ENCODE data around the gene DISC1.

DNA sequence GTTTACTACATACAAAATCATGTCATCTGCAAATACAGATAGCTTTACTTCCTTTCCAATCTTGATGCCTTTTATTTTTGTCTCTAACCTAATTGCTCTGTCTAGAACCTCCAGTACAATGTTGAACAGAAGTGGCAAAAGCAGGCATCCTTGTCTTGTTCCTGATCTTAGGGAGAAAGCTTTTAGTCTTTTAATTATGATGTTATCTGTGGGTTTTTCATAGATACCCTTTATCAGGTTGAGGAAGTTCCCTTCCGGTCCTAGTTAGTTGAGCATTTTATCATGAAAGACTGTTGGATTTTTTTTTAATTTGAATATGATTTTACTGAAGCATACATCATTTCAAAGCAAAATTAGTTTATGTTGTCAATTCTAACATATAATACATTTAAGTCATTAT, 45.7 kb upstream of the DISC1 start:
- no peak for TF ChIP-seq SP1 (IDR thresholded peaks at IDR 0.05)
- TF ChIP-seq BHLHE40 (IDR thresholded peaks at IDR 0.05; ENCODE audit: borderline replicate concordance): no peak
- TF ChIP-seq SUZ12 (IDR thresholded peaks at IDR 0.05): no peak
- TF ChIP-seq FOXM1 (IDR thresholded peaks at IDR 0.05; ENCODE audit: borderline replicate concordance): no peak
- no peak for TF ChIP-seq PKNOX1 (IDR thresholded peaks at IDR 0.05)
- no peak for TF ChIP-seq FOXA1 (IDR thresholded peaks at IDR 0.05)
- no peak for TF ChIP-seq TARDBP (IDR thresholded peaks at IDR 0.05)
- no peak for TF ChIP-seq FOXK2 (IDR thresholded peaks at IDR 0.05)
